ENCODE measurements around the gene CDH13. TPM values are rescaled to one million over a fixed set of nuclear protein-coding genes. Genes with fewer than 3 reads are reported as not detected.

The CDH13 gene
- total and polyA plus RNA-seq, 2 donors (not counting 3 experiments of a cell fraction or from before 2014, with no cell fraction given), result 96.6 to 124 TPM

DNA sequence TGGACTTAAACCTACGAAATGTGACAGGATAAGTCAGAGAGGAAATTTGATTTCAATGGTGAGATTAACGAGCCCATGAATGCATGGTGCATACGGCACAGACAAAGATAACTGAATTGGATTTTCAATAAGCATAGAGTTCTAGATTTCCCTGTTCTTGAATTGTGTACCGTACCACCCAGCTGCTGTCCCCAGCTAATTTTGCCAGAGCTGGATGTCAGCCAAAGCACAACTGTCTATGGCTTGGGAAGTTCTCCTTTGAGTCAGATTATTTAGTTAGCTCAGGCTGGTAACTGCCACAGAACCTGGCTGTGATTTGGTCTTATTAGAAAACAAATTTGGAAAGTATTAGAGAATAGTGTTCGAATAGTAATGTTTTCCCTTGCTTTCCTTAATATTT, 143.1 kb downstream of the CDH13 start:
- DNase-seq (ENCODE audit: low read depth, low spot score), result no peak
- no peaks in the 10 kb centered on the region for H3K36me3 ChIP-seq (ENCODE audit: control insufficient read depth in 2 of 2, extremely low read depth in 1 of 2, insufficient read depth in 2 of 2, low read length in 2 of 2)
- no peak overlapping the region for H3K4me3 ChIP-seq (replicated peaks in 1 of 3; ENCODE audit: insufficient read depth in 1 of 3, low read depth in 1 of 3, low read length in 3 of 3)
- ChIA-PET POLR2A (no interaction called here), CTCF (no interaction called here)
- H3K27me3 ChIP-seq (ENCODE audit: control insufficient read depth in 2 of 2, insufficient read depth in 2 of 2, low read length in 2 of 2), result no peaks in the 10 kb centered on the region
- intact Hi-C loops (cut with micrococcal nuclease) (no loop called here), dilution Hi-C loops (cut with MboI; ENCODE audit: extremely low pct_ligation_motif_present, low sequenced_read_pairs) (no loop called here)
- no peak overlapping the region for H3K27ac ChIP-seq (ENCODE audit: insufficient read depth, low read depth, low read length)
- BruUV-seq (replicated peaks), result no TSS peak
- H3K9me1 ChIP-seq (replicated peaks; ENCODE audit: control insufficient read depth, extremely low read depth, insufficient read depth, low read length), result no peaks in the 10 kb centered on the region
- H2AFZ ChIP-seq (ENCODE audit: low read depth, low read length), result no peak overlapping the region
- H3K9ac ChIP-seq (replicated peaks; ENCODE audit: extremely low read depth, insufficient read depth, low read length), result no peak overlapping the region
- no peak overlapping the region for H3K4me2 ChIP-seq (ENCODE audit: insufficient read depth, low read length)
- no peaks in the 10 kb centered on the region for H4K20me1 ChIP-seq (replicated peaks; ENCODE audit: control insufficient read depth, extremely low read depth, insufficient read depth, low read length)
- H3K4me1 ChIP-seq (ENCODE audit: control insufficient read depth, extremely low read depth, insufficient read depth, low read length), result no peaks in the 10 kb centered on the region
- TF ChIP-seq, protein P1, sequence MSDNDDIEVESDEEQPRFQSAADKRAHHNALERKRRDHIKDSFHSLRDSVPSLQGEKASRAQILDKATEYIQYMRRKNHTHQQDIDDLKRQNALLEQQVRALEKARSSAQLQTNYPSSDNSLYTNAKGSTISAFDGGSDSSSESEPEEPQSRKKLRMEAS (IDR thresholded peaks at IDR 0.05; ENCODE audit: insufficient read depth, insufficient read length), result no peak
- TF ChIP-seq, protein P2, sequence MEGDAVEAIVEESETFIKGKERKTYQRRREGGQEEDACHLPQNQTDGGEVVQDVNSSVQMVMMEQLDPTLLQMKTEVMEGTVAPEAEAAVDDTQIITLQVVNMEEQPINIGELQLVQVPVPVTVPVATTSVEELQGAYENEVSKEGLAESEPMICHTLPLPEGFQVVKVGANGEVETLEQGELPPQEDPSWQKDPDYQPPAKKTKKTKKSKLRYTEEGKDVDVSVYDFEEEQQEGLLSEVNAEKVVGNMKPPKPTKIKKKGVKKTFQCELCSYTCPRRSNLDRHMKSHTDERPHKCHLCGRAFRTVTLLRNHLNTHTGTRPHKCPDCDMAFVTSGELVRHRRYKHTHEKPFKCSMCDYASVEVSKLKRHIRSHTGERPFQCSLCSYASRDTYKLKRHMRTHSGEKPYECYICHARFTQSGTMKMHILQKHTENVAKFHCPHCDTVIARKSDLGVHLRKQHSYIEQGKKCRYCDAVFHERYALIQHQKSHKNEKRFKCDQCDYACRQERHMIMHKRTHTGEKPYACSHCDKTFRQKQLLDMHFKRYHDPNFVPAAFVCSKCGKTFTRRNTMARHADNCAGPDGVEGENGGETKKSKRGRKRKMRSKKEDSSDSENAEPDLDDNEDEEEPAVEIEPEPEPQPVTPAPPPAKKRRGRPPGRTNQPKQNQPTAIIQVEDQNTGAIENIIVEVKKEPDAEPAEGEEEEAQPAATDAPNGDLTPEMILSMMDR (IDR thresholded peaks at IDR 0.05; ENCODE audit: extremely low read depth in 1 of 2, insufficient read depth in 1 of 2, low read depth in 1 of 2, low read length in 2 of 2), result no peak
- no peak for TF ChIP-seq EZH2 (IDR thresholded peaks at IDR 0.05; ENCODE audit: borderline replicate concordance, low read depth, low read length, severe bottlenecking)
- H3K79me2 ChIP-seq (ENCODE audit: control insufficient read depth, insufficient read depth, low read length), result no peaks in the 10 kb centered on the region
- no peak for FAIRE-seq
- no peaks in the 10 kb centered on the region for H3K9me3 ChIP-seq (replicated peaks; ENCODE audit: control insufficient read depth, insufficient read depth, low read length)

DNA sequence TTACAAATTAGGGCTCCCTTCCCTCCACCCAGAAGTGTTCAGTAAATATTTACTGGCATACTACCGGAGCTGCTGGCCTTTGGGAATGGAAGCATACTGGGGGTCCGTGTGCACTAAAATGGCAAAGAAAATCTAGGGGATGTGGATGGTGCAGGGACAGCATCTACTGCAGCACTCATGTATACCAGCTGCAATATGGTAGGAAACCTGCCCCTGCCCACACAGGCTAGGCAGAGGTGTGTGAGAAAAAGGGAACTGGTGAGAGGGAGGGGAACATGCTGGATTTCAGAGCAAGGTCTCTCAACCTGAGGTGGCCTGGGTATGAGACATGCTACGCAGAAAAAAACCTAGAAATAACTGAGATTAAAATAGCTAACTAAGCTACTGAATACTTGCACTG, 145.4 kb downstream of the CDH13 start:
- BruUV-seq (replicated peaks), result no TSS peak
- Histone ChIP-seq H4K20me1 (replicated peaks; ENCODE audit: control insufficient read depth, extremely low read depth, insufficient read depth, low read length) (no peaks in the 10 kb centered on the region), H3K9me1 (replicated peaks; ENCODE audit: control insufficient read depth, extremely low read depth, insufficient read depth, low read length) (no peaks in the 10 kb centered on the region), H3K27me3 (ENCODE audit: control insufficient read depth in 2 of 2, insufficient read depth in 2 of 2, low read length in 2 of 2) (no peaks in the 10 kb centered on the region), H3K4me2 (ENCODE audit: insufficient read depth, low read length) (no peak overlapping the region), H3K4me1 (ENCODE audit: control insufficient read depth, extremely low read depth, insufficient read depth, low read length) (peaks cover 6% of the 10 kb centered on the region), H3K27ac (ENCODE audit: insufficient read depth, low read depth, low read length) (no peak overlapping the region), H3K9me3 (replicated peaks; ENCODE audit: control insufficient read depth, insufficient read depth, low read length) (no peaks in the 10 kb centered on the region), H3K36me3 (ENCODE audit: control insufficient read depth in 2 of 2, extremely low read depth in 1 of 2, insufficient read depth in 2 of 2, low read length in 2 of 2) (peaks cover 0 to 2% of the 10 kb centered on the region in 2 experiments), H3K9ac (replicated peaks; ENCODE audit: extremely low read depth, insufficient read depth, low read length) (no peak overlapping the region), H3K79me2 (ENCODE audit: control insufficient read depth, insufficient read depth, low read length) (no peaks in the 10 kb centered on the region), H3K4me3 (replicated peaks in 1 of 3; ENCODE audit: insufficient read depth in 1 of 3, low read depth in 1 of 3, low read length in 3 of 3) (no peak overlapping the region), H2AFZ (ENCODE audit: low read depth, low read length) (no peak overlapping the region)
- no peak for TF ChIP-seq FOS (IDR thresholded peaks at IDR 0.05; ENCODE audit: borderline replicate concordance, insufficient read depth, low read length)
- TF ChIP-seq, protein P2 (IDR thresholded peaks at IDR 0.05; ENCODE audit: extremely low read depth in 1 of 2, insufficient read depth in 1 of 2, low read depth in 1 of 2, low read length in 2 of 2), result no peak
- no peak for TF ChIP-seq MYC (IDR thresholded peaks at IDR 0.05; ENCODE audit: low read depth, low read length)
- TF ChIP-seq POLR2AphosphoS5 (IDR thresholded peaks at IDR 0.05; ENCODE audit: insufficient read depth, low read depth, low read length), result no peak
- TF ChIP-seq, protein P1 (IDR thresholded peaks at IDR 0.05; ENCODE audit: insufficient read depth, insufficient read length), result no peak
- TF ChIP-seq JUN (IDR thresholded peaks at IDR 0.05; ENCODE audit: borderline replicate concordance, insufficient read depth, insufficient read length, low read depth), result no peak
- no peak for TF ChIP-seq EZH2 (IDR thresholded peaks at IDR 0.05; ENCODE audit: borderline replicate concordance, low read depth, low read length, severe bottlenecking)
- no peak for TF ChIP-seq GATA2 (IDR thresholded peaks at IDR 0.05; ENCODE audit: insufficient read depth, insufficient read length, low read depth, low read length)
- no peak for TF ChIP-seq POLR2A (IDR thresholded peaks at IDR 0.05; ENCODE audit: low read depth, low read length)
- POLR2A ChIA-PET, result no interaction called here
- CTCF ChIA-PET, result interaction anchor here (0.9 to 2.0 kb wide), 2 partner anchors 10 to 233 kb away, joined by 3 to 6 read pairs; no protein-coding TSS in a partner anchor
- intact Hi-C loops (cut with micrococcal nuclease) (no loop called here), dilution Hi-C loops (cut with MboI; ENCODE audit: extremely low pct_ligation_motif_present, low sequenced_read_pairs) (no loop called here)
- no peak for FAIRE-seq
- no peak for DNase-seq (ENCODE audit: low read depth, low spot score)

All from endothelial cell of umbilical vein (primary cell).